Stimulated activated CD8-positive, alpha-beta memory T cell treated with anti-CD3 and anti-CD28 coated beads, Interleukin-2, amount 100 ng/mL, for 1 hour (primary cell): Measurements from ENCODE around the gene ABCA4.
"Not testable (repeated sequence)": the region's sequence is repeated elsewhere in the genome, so short reads cannot be mapped to it uniquely, and the experiment has no call there.

Experiments used
- DNase-seq, 2 donors: peaks; one replicate each; pipeline ENCODE4 v3.0.0-alpha.2; 2020; ENCODE audit warnings: low read depth in 2 of 2

The ABCA4 gene

DNA sequence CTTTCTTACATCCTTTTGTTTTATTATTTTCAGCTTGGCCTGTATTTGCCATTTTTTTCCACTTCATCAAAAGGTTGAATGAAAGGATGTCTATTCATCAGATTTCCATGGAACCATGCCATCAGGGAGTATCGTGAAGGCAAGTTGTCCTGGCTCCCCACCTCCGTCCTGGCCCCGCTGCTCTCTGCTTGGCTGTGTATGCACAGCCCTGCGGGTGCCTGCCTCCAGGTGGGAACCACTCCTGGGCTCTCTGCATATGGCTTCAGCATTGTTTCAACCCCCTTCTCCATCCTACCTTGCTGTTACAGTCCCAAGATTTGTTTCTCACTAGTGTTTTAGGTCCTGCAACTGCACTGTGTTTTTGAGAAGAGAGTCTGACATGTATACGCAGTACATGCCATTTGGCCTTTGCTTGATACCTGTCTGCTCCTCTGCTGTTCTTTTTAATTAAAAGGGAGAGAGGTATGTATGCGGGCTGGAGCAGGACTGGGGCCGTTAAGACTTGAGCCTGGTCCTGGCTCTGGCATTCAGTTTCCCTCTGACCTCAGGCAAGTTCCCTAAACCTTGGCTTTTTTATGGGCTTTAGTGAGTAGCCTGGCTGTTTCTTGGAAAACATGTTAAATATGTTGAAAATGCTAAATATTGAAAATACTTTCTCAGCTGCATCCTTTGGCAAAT is 141.8 kb downstream of the ABCA4 start:
- no peak for DNase-seq

GRCh38 chr1:93977598-93977945 is 143.4 kb downstream of the ABCA4 start:
- no peak for DNase-seq

- DNase-seq = no peak
These were observed 144.0 kb downstream of the ABCA4 start for GRCh38 chr1:93976711-93977597.

GRCh38 chr1:93976291-93976690 is 144.7 kb downstream of the ABCA4 start:
- no peak for DNase-seq

- no peak for DNase-seq
These were observed 148.6 kb downstream of the ABCA4 start for GRCh38 chr1:93972341-93972740.

- DNase-seq = no peak
These were observed 151.1 kb downstream of the ABCA4 start for GRCh38 chr1:93969887-93970286.

- DNase-seq = no peak
These were observed 151.6 kb downstream of the ABCA4 start for GRCh38 chr1:93969371-93969770.

- no peak for DNase-seq
These were observed 153.6 kb downstream of the ABCA4 start for GRCh38 chr1:93967306-93967705.

GRCh38 chr1:93965888-93966287 is 155.1 kb downstream of the ABCA4 start:
- DNase-seq = no peak

DNA sequence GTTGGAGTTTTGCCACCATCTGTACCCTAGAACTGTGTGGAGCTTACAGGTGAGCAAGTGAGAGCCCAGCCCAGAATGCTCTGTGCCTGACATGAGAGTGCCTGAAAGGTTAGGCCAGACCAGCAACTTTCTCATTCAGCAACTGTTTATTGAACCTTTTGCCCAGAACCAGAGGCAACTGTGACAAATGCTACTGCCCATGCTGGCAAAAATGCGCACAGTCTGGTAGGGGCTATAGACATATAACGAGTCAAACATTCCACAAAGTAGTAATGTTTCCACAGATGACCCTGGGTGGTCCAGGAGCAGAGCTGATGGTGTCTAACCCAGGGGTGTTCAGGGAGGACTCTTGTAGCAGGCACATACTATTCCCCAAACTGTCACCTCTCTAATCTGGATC is 155.7 kb downstream of the ABCA4 start:
- no peak for DNase-seq

- no peak for DNase-seq
These were observed 156.2 kb downstream of the ABCA4 start for GRCh38 chr1:93964777-93965200.

- no peak for DNase-seq
These were observed 156.7 kb downstream of the ABCA4 start for GRCh38 chr1:93964096-93964776.

DNA sequence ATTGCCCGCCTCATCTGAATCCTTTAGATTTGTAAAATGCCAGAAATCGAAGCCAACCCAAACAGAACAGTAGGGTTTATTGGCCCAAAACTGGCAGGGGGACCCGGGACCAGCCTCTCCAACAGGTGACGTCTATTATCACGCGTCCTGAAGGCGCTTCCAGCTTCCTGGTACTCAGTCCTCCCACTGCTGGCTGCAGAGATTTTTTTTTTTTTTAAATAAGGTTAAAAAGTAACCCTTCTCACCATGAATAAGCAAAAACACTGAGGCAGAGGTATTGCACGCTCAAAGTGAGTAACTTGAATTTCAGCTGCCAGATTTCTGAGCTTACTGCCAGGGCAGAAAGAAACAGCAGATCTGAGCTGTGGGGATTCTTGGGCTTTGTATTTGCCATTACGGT is 157.4 kb downstream of the ABCA4 start:
- DNase-seq = no peak

GRCh38 chr1:93961906-93962305 is 159.0 kb downstream of the ABCA4 start:
- no peak for DNase-seq

DNA sequence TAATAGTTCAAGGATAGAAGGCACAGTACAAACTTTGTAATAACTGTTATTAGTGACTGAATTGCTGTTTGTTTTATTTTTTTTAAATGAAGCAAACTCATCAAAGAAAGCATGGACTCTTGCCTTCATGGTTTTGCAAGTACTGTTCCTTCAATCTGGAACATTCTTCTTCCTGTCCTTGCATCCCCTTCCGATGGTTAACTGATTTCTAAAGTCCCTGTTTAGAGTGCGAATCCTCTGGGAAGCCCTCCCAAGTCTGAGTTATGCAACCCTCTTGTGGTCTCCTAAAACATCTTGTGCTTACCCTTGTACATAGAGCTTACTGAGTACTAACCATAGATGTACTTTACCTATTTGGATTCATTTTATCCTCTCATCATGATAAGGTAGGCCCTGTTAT is 159.5 kb downstream of the ABCA4 start:
- DNase-seq = no peak

- no peak for DNase-seq
These were observed 160.3 kb downstream of the ABCA4 start for GRCh38 chr1:93960641-93961147.

GRCh38 chr1:93959413-93959812 is 161.5 kb downstream of the ABCA4 start:
- DNase-seq = no peak

- DNase-seq = no peak
These were observed 162.2 kb downstream of the ABCA4 start for GRCh38 chr1:93958726-93959100.

- no peak for DNase-seq
These were observed 162.8 kb downstream of the ABCA4 start for GRCh38 chr1:93958032-93958725.

DNA sequence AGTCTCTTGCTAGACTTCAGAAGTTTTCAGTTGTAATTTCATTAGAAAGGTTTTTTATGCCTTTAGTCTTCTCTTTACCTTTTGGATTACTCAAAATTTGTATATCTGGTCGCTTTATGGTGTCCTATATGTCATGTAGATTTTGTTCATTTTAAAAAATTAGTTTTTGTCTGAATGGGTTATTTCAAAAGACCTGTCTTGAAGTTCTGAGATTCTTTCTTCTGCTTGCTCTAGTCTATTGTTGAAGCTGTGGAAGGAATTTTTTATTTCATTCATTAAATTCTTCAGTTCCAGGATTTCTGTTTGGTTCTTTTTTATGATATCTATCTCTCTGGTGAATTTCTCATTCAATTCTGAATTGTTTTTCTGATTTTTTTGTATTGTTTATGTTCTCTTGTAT is 165.2 kb downstream of the ABCA4 start:
- no peak for DNase-seq

DNA sequence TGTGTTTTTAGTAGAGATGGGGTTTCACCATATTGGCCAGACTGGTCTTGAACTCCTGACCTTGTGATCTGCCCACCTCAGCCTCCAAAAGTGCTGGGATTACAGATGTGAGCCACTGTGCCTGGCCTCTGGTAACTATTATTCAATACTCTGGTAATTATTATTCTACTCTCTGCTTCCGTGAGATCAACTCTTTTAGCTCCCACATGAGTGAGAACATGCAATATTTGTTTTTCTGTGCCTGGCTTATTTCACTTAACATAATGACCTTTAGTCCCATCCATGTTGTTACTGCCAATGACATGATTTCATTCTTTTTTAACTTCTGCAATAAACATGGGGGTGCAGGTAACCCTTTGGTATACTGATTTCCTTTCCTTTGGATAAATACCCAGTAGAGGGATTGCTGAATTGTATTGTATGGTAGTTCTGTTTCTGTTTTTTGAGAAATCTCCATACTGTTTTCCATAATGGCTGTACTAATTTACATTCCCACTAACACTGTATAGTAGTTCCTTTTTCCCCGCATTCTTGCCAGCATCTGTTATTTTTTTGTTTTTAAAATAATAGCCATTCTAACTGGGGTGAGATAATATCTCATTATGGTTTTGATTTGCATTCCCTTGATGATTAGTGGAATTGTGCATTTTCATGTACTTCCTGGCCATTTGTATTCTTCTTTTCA is 173.8 kb downstream of the ABCA4 start:
- not testable (repeated sequence) for DNase-seq
